NT2/D1 (cell line): ENCODE results near the gene AK8.

Experiments
- SUZ12 ChIP-seq: IDR thresholded peaks from 2 replicates; pipeline ENCODE4 v1.6.1; 2011; ENCODE audit not compliant: insufficient read length, insufficient read depth; ENCODE audit errors: extremely low read depth
- YY1 ChIP-seq: IDR thresholded peaks from 2 replicates; pipeline ENCODE4 v1.6.1; 2011; ENCODE audit not compliant: insufficient read length, insufficient read depth
- ZNF274 ChIP-seq: IDR thresholded peaks from 2 replicates; pipeline ENCODE4 v1.6.1; 2011; ENCODE audit warnings: mild to moderate bottlenecking, low read depth, low read length

DNA sequence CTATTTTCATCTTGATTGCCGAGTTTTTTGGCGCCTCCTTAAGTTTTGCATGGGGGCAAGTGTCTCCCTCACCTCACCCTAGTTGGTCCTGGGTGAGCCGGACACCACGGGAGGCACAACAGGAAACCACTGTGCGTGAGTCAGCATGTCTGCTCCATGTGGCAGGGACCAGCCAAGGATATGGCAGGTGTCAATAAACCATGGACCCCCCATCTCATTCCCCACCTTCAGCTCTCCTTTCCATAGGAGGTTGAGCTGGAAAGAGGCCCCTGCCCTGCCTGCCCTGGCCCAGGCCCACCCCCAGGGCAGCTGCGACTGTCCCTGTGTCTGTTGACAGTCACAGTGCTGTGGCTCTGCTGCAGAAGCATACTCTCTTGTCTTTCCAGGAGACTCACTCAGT, 3.7 kb upstream of the AK8 start:
- TF ChIP-seq YY1 (no peak), ZNF274 (no peak), SUZ12 (no peak)
